K562 (cell line): ENCODE measurements around the gene PGPEP1. TPM values are rescaled to one million over a fixed set of nuclear protein-coding genes. Genes with fewer than 3 reads are reported as not detected.

Experiments used
- ARID4B ChIP-seq: sonication (generic); formaldehyde crosslinking; IDR thresholded peaks from 2 replicates; pipeline ENCODE4 v1.8.0; 2022; ENCODE audit warnings: mild to moderate bottlenecking, missing genetic modification reagents
- E2F6 ChIP-seq, 2 experiments: IDR thresholded peaks; 2 replicates each; pipeline ENCODE4 v1.6.1; 2011; ENCODE audit warnings: borderline replicate concordance in 1 of 2, control low read depth in 1 of 2, low read depth in 1 of 2, low read length in 1 of 2, mild to moderate bottlenecking in 1 of 2, mixed read lengths in 1 of 2, moderate library complexity in 1 of 2; ENCODE audit not compliant: insufficient read depth in 1 of 2, insufficient read length in 1 of 2, poor library complexity in 1 of 2, severe bottlenecking in 1 of 2; ENCODE audit errors: extremely low read depth in 1 of 2
- GTF2E2 ChIP-seq: fragments of 200-800 bp; sonication (Bioruptor generic); IDR thresholded peaks from 2 replicates; pipeline ENCODE4 v1.6.1; 2016; ENCODE audit warnings: missing genetic modification characterization, missing compliant biosample characterization
- ILF3 ChIP-seq: fragments of 450-650 bp; IDR thresholded peaks from 2 replicates; pipeline ENCODE4 v1.6.1; 2018; ENCODE audit warnings: antibody characterized with exemption, mild to moderate bottlenecking, moderate library complexity, borderline replicate concordance
- KAT7 ChIP-seq: sonication (generic); formaldehyde crosslinking; IDR thresholded peaks from 2 replicates; pipeline ENCODE4 v1.8.0; 2022; ENCODE audit warnings: missing genetic modification reagents, mild to moderate bottlenecking, borderline replicate concordance
- LEF1 ChIP-seq: fragments of 450-650 bp; IDR thresholded peaks from 2 replicates; pipeline ENCODE4 v1.6.1; 2016; ENCODE audit warnings: mild to moderate bottlenecking
- SMAD1 ChIP-seq: fragments of 150-350 bp; IDR thresholded peaks from 2 replicates; pipeline ENCODE4 v1.6.1; 2014; ENCODE audit warnings: low read length, low read depth; ENCODE audit not compliant: partially characterized antibody
- ZNF561 ChIP-seq: fragments of 450-650 bp; formaldehyde crosslinking; conservative IDR thresholded peaks from 2 replicates; pipeline ENCODE4 v1.4.0; 2020; ENCODE audit warnings: mild to moderate bottlenecking, moderate library complexity
- ZNF830 ChIP-seq: fragments of 250-450 bp; sonication (Bioruptor Pico); IDR thresholded peaks from 2 replicates; pipeline ENCODE4 v1.5.0; 2021; ENCODE audit warnings: mild to moderate bottlenecking
- ZSCAN29 ChIP-seq: fragments of 450-650 bp; IDR thresholded peaks from 2 replicates; pipeline ENCODE4 v1.6.1; 2017
- polyA plus RNA-seq, 8 experiments: library from polyadenylated mRNA; depleted of rRNA in 4 of 8; stranded (reverse) in 5 of 8; unstranded in 3 of 8; fragments of >200 nt; fragmentation: Nextera tagmentation in 2 of 8; fragmentation: Illumina TruSeq in 1 of 8; extraction: Ambion mirVana in 2 of 8; extraction: Trizol in 1 of 8; gene quantifications; 2 replicates each; pipeline versions ENCODE4 v1.2.1 to v1.2.3, GENCODE V29; 2011 to 2014; ENCODE audit warnings: inconsistent platforms in 1 of 8, missing spikeins in 1 of 8
- total RNA-seq, 7 experiments: library from RNA; depleted of rRNA in 6 of 7; stranded (reverse); fragments of >200 nt in 6 of 7; fragmentation: Illumina TruSeq in 2 of 7; extraction: Trizol in 2 of 7; gene quantifications; 2 replicates each; pipeline versions ENCODE4 v1.2.1 to v1.2.3, GENCODE V29; 2011 to 2021; ENCODE audit warnings: low replicate concordance in 1 of 7
- TF ChIP-seq, protein P1 (sequence below): sonication (generic); formaldehyde crosslinking; IDR thresholded peaks from 2 replicates; pipeline ENCODE4 v1.8.1; 2023; ENCODE audit warnings: missing genetic modification reagents, mild to moderate bottlenecking, borderline replicate concordance
- TF ChIP-seq, protein P2 (sequence below), 2 experiments: fragments of 450-650 bp in 1 of 2; sonication (generic) in 1 of 2; formaldehyde crosslinking; conservative IDR thresholded peaks; 2 replicates each; pipeline versions ENCODE4 v1.4.0 to v1.8.1; 2020 to 2022; ENCODE audit warnings: mild to moderate bottlenecking in 1 of 2, missing genetic modification reagents in 1 of 2

Gene PGPEP1
- total and polyA plus RNA-seq, 9 of the 15 experiments (the other 6 are each of a cell fraction or from before 2014, with no cell fraction given), result 10.0 to 69.6 (median 33.5) TPM

DNA sequence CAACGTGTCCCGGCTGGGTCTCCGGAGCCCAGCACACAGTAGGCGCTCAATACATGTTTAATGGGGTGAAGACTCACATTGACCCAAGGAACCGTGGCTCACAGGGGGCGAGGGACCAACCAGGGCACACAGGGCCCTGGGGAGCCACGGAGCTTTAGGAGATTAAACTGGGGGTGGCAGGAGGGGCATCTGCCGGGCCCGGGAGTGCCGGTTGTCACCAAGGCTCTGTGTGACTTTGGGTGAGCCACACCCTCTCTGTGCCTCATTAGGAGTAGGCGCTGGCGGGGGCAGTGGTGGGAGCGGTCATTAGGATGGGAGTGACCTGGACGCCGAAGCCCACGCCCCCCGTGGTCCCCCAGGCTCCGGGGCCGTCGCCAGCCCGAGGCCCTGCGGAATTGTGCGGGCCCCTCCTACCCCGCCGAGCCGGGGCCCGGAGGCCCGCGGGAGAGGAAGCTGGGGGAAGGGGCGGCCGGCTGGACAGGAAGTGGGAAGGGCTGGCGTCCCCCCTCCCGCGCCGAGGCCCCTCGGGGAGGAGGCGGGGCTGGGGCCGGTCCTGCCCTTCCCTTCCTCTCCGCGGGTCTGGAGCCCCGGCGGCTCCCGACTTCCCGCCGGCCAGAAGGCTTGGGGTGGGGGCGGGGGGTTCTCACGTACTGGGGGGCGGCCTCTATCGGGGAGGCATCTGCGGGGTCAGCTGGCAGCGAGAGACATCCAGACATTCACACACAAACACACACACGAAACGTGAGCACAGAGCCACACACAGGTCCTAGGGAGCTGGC lies 77.0 kb downstream of the PGPEP1 start (continued):
- TF ChIP-seq ARID4B (peak; percentile 65; the same call in 1 of the 2 replicates), ZNF561 (CRISPR knock-in tag) (no peak), ILF3 (no peak; the same call in 1 of the 2 replicates), GTF2E2 (tag) (0 out of 2 replicates have a peak, but pooled peaks have one; percentile 65), ZNF830 (CRISPR knock-in tag) (0 out of 2 replicates have a peak, but pooled peaks have one; percentile 72), ZSCAN29 (no peak), E2F6 (IDR thresholded peaks at IDR 0.05; ENCODE audit: borderline replicate concordance in 1 of 2, extremely low read depth in 1 of 2, insufficient read depth in 1 of 2, insufficient read length in 1 of 2, low read depth in 1 of 2, low read length in 1 of 2, poor library complexity in 1 of 2, severe bottlenecking in 1 of 2) (peak; percentile 51 to 96), SMAD1 (no peak), KAT7 (no peak), LEF1 (0 out of 2 replicates have a peak, but pooled peaks have one; percentile 11)
- TF ChIP-seq, protein P1, sequence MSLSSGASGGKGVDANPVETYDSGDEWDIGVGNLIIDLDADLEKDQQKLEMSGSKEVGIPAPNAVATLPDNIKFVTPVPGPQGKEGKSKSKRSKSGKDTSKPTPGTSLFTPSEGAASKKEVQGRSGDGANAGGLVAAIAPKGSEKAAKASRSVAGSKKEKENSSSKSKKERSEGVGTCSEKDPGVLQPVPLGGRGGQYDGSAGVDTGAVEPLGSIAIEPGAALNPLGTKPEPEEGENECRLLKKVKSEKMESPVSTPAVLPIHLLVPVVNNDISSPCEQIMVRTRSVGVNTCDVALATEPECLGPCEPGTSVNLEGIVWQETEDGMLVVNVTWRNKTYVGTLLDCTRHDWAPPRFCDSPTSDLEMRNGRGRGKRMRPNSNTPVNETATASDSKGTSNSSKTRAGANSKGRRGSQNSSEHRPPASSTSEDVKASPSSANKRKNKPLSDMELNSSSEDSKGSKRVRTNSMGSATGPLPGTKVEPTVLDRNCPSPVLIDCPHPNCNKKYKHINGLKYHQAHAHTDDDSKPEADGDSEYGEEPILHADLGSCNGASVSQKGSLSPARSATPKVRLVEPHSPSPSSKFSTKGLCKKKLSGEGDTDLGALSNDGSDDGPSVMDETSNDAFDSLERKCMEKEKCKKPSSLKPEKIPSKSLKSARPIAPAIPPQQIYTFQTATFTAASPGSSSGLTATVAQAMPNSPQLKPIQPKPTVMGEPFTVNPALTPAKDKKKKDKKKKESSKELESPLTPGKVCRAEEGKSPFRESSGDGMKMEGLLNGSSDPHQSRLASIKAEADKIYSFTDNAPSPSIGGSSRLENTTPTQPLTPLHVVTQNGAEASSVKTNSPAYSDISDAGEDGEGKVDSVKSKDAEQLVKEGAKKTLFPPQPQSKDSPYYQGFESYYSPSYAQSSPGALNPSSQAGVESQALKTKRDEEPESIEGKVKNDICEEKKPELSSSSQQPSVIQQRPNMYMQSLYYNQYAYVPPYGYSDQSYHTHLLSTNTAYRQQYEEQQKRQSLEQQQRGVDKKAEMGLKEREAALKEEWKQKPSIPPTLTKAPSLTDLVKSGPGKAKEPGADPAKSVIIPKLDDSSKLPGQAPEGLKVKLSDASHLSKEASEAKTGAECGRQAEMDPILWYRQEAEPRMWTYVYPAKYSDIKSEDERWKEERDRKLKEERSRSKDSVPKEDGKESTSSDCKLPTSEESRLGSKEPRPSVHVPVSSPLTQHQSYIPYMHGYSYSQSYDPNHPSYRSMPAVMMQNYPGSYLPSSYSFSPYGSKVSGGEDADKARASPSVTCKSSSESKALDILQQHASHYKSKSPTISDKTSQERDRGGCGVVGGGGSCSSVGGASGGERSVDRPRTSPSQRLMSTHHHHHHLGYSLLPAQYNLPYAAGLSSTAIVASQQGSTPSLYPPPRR (CRISPR knock-in tag), result no peak; the same call in 1 of the 2 replicates
- TF ChIP-seq, protein P2, sequence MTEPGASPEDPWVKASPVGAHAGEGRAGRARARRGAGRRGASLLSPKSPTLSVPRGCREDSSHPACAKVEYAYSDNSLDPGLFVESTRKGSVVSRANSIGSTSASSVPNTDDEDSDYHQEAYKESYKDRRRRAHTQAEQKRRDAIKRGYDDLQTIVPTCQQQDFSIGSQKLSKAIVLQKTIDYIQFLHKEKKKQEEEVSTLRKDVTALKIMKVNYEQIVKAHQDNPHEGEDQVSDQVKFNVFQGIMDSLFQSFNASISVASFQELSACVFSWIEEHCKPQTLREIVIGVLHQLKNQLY (CRISPR knock-in tag; conservative IDR thresholded peaks at IDR 0.05), result peak in 1 of 2 experiments; percentile 79; a peak in 1 of 4 replicates
